Measurements from ENCODE around the gene GLIS2.

Gene GLIS2

GRCh38 chr16:4315186-4316107 is at the start of gene GLIS2:
GLIS2 (plus strand) TSS chr16:4316067; CDS start chr16:4332281, 16,214 bp downstream.
- TF ChIP-seq, protein P1, sequence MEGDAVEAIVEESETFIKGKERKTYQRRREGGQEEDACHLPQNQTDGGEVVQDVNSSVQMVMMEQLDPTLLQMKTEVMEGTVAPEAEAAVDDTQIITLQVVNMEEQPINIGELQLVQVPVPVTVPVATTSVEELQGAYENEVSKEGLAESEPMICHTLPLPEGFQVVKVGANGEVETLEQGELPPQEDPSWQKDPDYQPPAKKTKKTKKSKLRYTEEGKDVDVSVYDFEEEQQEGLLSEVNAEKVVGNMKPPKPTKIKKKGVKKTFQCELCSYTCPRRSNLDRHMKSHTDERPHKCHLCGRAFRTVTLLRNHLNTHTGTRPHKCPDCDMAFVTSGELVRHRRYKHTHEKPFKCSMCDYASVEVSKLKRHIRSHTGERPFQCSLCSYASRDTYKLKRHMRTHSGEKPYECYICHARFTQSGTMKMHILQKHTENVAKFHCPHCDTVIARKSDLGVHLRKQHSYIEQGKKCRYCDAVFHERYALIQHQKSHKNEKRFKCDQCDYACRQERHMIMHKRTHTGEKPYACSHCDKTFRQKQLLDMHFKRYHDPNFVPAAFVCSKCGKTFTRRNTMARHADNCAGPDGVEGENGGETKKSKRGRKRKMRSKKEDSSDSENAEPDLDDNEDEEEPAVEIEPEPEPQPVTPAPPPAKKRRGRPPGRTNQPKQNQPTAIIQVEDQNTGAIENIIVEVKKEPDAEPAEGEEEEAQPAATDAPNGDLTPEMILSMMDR (conservative IDR thresholded peaks at IDR 0.05): no peak
- peak within 1 kb of the TSS; percentile 57 for H3K27ac ChIP-seq

- no peak overlapping the region for H3K27ac ChIP-seq
- no peak for TF ChIP-seq ZFX (IDR thresholded peaks at IDR 0.05)
- TF ChIP-seq, protein P1 (conservative IDR thresholded peaks at IDR 0.05): no peak
These were observed 49.5 kb upstream of the GLIS2 start for GRCh38 chr16:4266372-4266771.

DNA sequence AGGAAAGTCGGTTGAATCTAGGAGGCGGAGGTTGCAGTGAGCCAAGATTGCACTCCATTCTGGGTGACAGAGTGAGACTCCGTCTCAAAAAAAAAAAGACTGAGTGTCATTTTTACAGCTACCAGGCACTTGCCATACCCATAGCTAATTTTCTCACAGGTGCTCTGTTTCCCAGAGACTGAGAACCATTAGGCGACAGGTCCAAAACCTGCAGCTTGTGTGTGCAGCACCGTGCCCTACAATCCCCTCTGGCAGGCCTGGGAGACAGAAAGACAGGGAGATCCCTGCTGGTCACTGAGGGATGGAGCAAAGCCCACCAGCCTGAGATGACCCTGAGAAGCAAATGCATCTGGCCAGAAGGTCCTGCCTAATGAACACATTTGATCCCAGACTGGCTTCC is 45.8 kb upstream of the GLIS2 start:
- TF ChIP-seq ZFX (IDR thresholded peaks at IDR 0.05): no peak
- TF ChIP-seq, protein P1 (conservative IDR thresholded peaks at IDR 0.05): no peak
- peak overlapping the region; percentile 95 for H3K27ac ChIP-seq

DNA sequence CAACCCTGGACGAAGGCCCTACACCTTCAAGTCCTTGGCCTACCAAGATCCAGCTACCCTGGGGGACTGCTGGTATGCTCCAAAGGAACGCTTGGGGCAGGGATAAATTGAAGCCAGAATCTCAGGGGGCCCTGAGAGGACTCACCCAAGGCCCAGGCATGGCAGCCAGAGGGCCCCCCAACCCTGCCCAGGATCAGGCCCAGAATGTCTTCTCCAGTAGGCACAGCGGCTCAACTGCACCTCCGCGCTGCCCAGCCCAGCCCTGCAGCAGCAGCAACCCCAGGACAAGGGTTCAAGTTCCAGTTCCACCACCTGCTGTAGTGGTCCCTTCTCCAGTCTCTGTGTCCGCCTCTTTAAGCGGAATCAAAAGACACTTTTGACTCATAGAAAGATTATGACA is 45.3 kb upstream of the GLIS2 start:
- peak overlapping the region; percentile 95 for H3K27ac ChIP-seq
- TF ChIP-seq ZFX (IDR thresholded peaks at IDR 0.05): no peak
- TF ChIP-seq, protein P1 (conservative IDR thresholded peaks at IDR 0.05): no peak

DNA sequence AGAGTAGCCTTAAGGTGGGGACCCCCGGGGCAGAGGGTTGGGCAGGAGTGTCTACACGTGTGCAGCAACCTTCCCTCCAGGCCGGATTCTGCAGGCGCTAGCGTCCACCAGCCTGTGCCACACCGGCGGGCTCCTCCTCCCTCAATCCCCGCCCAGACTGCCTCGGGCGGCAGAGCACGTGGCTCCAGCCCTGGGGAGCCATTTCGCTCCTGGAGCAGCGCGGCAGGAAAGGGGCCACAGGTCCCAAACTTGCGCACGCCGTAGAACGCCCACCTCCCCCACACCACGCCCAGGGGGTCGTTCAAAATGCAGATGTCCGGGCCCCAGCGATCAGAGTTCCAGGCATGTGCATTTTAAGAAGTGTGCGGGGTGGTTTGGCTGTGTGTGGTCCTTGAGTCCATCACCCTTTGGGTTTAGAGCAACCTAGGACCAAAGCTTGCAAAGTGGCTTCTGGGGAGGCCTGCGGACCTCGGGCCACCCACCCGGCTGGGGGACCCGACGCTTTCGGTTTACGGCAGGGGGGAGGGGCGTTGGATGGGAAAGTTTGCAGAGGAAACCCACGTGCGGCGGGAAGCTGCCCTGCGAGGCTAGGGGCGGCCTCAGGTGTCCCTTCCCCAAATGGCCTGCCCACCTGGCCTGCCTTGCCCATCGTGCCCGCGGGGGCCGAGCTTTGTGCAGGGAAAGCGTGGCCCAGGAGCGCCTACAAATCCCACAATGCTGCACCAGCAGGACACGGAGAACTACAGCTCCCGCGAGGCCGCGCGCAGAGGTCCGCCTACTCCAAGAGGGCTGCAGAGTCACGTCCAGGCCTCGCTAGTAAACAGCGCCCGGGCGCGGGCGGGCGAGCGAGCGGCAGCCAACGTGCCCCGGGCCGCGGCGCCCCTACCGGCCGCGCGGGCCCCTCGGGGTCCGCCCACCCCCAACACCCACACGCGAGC is 44.4 kb upstream of the GLIS2 start:
- H3K27ac ChIP-seq: peak overlapping the region; percentile 95

GRCh38 chr16:4272114-4272956 is 43.5 kb upstream of the GLIS2 start:
- TF ChIP-seq ZFX (IDR thresholded peaks at IDR 0.05): peak; percentile 90
- TF ChIP-seq, protein P1 (conservative IDR thresholded peaks at IDR 0.05): no peak

More for the DNA sequence above, 44.4 kb upstream of the GLIS2 start:
- TF ChIP-seq ZFX (IDR thresholded peaks at IDR 0.05): peak; percentile 99
- TF ChIP-seq, protein P1 (conservative IDR thresholded peaks at IDR 0.05): no peak; the same call in 1 of the 2 replicates

More at GRCh38 chr16:4272114-4272956, 43.5 kb upstream of the GLIS2 start:
- H3K27ac ChIP-seq: peak overlapping the region; percentile 95

All from C4-2B (cell line).